HG02623 (cell line): ENCODE results near the gene NRK.
"Not testable (repeated sequence)": the region's sequence is repeated elsewhere in the genome, so short reads cannot be mapped to it uniquely, and the experiment has no call there.

Experiments used
- ATAC-seq: cut with Tn5 transposase; IDR thresholded peaks from one replicate; pipeline ENCODE4 v1.9.1; 2021; ENCODE audit warnings: moderate library complexity; ENCODE audit not compliant: unreplicated experiment

The NRK gene

GRCh38 chrX:105822138-105823091, at the start of gene NRK:
NRK (plus strand) TSS chrX:105822539; CDS start chrX:105822846, 307 bp downstream.
- ATAC-seq: no peak

GRCh38 chrX:105773801-105774200, 48.5 kb upstream of the NRK start:
- ATAC-seq: no peak

- ATAC-seq: no peak
These were observed 46.7 kb upstream of the NRK start for GRCh38 chrX:105775679-105776078.

- ATAC-seq: no peak
These were observed 40.5 kb upstream of the NRK start for GRCh38 chrX:105781804-105782203.

- not testable (repeated sequence) for ATAC-seq
These were observed 25.5 kb upstream of the NRK start for GRCh38 chrX:105796877-105797276.

GRCh38 chrX:105803891-105804290, 18.4 kb upstream of the NRK start:
- no peak for ATAC-seq

- ATAC-seq: not testable (repeated sequence)
These were observed 16.7 kb upstream of the NRK start for GRCh38 chrX:105805655-105806054.

- ATAC-seq: no peak
These were observed 5.8 kb upstream of the NRK start for GRCh38 chrX:105816517-105816916.

- no peak for ATAC-seq
These were observed 2.1 kb upstream of the NRK start for GRCh38 chrX:105820247-105820646.

GRCh38 chrX:105821471-105822121, 743 bp upstream of the NRK start:
- no peak for ATAC-seq

GRCh38 chrX:105823092-105823455, 735 bp downstream of the NRK start:
- no peak for ATAC-seq

GRCh38 chrX:105829011-105829410, 6.7 kb downstream of the NRK start:
- ATAC-seq: no peak

GRCh38 chrX:105837232-105837631, 14.9 kb downstream of the NRK start:
- no peak for ATAC-seq

GRCh38 chrX:105845631-105846030, 23.3 kb downstream of the NRK start:
- ATAC-seq: no peak

- not testable (repeated sequence) for ATAC-seq
These were observed 27.8 kb downstream of the NRK start for GRCh38 chrX:105850100-105850499.

- ATAC-seq: no peak
These were observed 43.4 kb downstream of the NRK start for GRCh38 chrX:105865709-105866108.

- no peak for ATAC-seq
These were observed 47.4 kb downstream of the NRK start for GRCh38 chrX:105869701-105870100.

- no peak for ATAC-seq
These were observed 48.1 kb downstream of the NRK start for GRCh38 chrX:105870445-105870844.

- no peak for ATAC-seq
These were observed 50.6 kb downstream of the NRK start for GRCh38 chrX:105872941-105873340.

- no peak for ATAC-seq
These were observed 52.5 kb downstream of the NRK start for GRCh38 chrX:105874790-105875189.

- ATAC-seq: no peak
These were observed 54.3 kb downstream of the NRK start for GRCh38 chrX:105876658-105877057.

GRCh38 chrX:105880491-105880890, 58.2 kb downstream of the NRK start:
- ATAC-seq: no peak
